GM10248 (cell line): ENCODE measurements around the gene DNAJB11.

Experiments
- CTCF ChIA-PET: fragments of 300-600 bp; sonication (Branson Sonifier 250); formaldehyde crosslinking; extraction: SDS; loops from one replicate; lab custom pipeline; 2021; ENCODE audit warnings: antibody characterized with exemption; lab: Yijun Ruan, JAX
- POLR2A ChIA-PET: fragments of 350-650 bp; sonication (Branson Sonifier 250); formaldehyde crosslinking; extraction: SDS; loops from one replicate; lab custom pipeline; 2020; ENCODE audit warnings: antibody characterized with exemption; lab: Yijun Ruan, JAX
- DNase-seq: peaks from one replicate; pipeline ENCODE4 v3.0.0; 2012; ENCODE audit errors: extremely low spot score
- TF ChIP-seq, protein P1 (sequence below): IDR thresholded peaks from 2 replicates; pipeline ENCODE4 v1.5.1; 2012; ENCODE audit warnings: mild to moderate bottlenecking, low read depth; ENCODE audit errors: extremely low read depth, missing control alignments, control extremely low read depth

The DNAJB11 gene

DNA sequence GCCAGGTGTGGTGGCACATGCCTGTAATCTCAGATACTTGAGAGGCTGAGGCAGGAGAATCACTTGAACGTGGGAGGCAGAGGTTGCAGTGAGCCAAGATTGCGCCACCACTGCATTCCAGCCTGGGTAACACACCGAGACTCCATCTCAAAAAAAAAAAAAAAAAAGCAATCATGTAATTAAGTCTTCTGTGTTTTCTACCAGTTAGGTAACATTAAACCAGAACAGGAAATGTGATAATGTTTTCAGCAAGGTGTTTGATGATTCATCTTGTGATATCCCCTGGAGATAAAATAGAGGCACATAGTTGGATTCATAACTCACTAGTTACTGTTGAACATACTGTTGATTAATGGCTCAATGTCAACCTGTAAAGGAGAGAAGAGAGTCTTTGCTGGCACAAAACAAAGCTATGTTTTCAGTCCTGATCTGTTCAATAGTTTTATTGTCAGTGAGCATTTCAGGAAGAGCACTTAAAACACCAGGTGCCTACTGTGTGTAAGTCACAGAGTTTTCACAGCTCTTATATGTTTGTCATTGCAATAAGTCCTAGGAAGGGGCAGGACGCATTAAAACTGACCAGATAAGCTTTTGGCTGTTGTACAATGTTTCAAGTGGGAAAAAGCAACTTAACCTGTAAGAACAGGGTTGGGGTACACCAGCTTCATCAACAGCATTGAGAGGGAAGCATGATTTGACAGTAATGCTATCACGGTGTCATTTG lies 19.5 kb downstream of the DNAJB11 start:
- DNase-seq: no peak
- TF ChIP-seq, protein P1, sequence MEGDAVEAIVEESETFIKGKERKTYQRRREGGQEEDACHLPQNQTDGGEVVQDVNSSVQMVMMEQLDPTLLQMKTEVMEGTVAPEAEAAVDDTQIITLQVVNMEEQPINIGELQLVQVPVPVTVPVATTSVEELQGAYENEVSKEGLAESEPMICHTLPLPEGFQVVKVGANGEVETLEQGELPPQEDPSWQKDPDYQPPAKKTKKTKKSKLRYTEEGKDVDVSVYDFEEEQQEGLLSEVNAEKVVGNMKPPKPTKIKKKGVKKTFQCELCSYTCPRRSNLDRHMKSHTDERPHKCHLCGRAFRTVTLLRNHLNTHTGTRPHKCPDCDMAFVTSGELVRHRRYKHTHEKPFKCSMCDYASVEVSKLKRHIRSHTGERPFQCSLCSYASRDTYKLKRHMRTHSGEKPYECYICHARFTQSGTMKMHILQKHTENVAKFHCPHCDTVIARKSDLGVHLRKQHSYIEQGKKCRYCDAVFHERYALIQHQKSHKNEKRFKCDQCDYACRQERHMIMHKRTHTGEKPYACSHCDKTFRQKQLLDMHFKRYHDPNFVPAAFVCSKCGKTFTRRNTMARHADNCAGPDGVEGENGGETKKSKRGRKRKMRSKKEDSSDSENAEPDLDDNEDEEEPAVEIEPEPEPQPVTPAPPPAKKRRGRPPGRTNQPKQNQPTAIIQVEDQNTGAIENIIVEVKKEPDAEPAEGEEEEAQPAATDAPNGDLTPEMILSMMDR: no peak
- POLR2A ChIA-PET: no interaction called here
- CTCF ChIA-PET: interaction anchor here (1.2 to 17.4 kb wide), 2 partner anchors 8 to 25 kb away, joined by 3 to 155 read pairs; partner anchors contain the start of gene AHSG

DNA sequence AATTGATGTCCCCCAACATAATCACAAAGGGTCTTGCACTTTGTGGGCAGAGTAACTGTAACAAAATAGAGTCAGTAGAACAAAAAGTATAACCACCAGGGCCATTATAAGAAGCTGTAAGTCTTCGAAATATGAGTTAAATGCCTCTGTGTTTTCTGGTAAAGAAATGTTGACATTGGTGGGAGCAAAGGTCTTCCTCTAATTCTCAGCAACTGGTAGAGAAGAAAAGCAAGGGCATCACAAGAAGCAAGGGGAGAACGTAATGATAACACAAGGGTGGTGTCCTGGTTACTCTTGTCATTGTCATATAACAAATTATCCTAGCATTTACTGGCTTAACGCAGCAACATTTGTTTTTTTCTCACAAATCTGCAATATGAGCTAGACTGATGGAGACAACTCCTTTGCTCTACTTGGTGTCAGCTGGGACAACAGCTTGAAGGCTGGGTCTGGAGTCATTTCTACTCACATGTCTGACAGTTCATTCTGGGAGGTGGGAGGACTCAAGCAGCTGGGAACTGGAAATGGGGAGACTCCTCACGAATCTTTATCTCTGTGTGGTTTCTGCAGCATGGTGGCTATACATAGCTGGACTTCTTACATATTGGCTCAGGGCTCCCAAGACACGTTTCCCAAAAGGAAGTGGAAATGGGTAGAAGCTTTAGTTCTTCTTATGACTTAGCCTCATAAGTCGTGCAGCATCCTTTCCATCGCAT lies 20.2 kb downstream of the DNAJB11 start:
- TF ChIP-seq, protein P1: no peak
- DNase-seq: no peak
- CTCF ChIA-PET: interaction anchor here (1.2 to 17.4 kb wide), 4 partner anchors 8 to 25 kb away, joined by 3 to 155 read pairs (median 4); partner anchors contain the start of gene AHSG
- POLR2A ChIA-PET: no interaction called here

DNA sequence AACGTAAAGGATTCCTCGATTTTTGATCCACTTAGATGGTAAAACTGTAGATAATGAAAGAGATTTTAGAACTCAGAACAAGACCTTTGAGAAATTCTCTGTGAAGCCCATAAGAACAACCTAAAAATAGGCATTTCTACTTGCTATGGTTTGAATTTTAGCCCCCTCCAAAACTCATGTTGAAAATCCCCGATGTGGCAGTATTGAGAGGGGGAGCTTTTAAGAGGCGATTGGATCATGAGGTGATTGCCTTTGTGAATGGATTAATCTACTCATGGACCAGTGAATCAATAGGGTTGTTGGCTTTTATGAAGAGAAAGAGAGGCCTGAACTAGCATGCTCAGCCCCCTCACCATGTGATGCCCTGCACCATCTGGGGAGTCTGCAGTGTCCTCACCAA lies 22.2 kb downstream of the DNAJB11 start:
- no peak for DNase-seq
- ChIA-PET POLR2A (no interaction called here), CTCF (interaction anchor here (1.2 to 17.4 kb wide), 3 partner anchors 23 to 649 kb away, joined by 4 to 155 read pairs (median 4); partner anchors contain the start of gene AHSG)
- TF ChIP-seq, protein P1: no peak

DNA sequence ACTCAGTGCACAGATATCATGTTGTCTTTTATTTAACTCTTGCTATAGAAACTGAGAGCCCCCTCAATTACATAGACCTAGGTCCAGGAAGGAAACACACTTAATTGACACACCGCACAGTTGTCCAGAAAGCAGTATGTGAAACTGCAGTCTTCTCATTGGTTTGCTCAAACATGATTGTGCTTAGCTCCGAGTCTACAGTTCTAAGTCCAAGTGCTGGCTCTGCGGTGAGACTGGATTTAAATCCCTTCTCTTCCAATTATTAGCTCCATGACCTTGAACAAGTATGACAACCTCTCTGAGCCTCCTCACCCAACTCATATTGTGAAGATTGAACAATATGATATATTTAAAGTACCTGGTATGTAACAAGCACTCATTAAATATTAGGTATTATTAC lies 23.3 kb downstream of the DNAJB11 start:
- CTCF ChIA-PET: interaction anchor here (0.7 to 17.4 kb wide), 4 partner anchors 9 to 651 kb away, joined by 3 to 155 read pairs (median 4); partner anchors contain the start of gene AHSG
- TF ChIP-seq, protein P1: no peak
- POLR2A ChIA-PET: no interaction called here
- no peak for DNase-seq

DNA sequence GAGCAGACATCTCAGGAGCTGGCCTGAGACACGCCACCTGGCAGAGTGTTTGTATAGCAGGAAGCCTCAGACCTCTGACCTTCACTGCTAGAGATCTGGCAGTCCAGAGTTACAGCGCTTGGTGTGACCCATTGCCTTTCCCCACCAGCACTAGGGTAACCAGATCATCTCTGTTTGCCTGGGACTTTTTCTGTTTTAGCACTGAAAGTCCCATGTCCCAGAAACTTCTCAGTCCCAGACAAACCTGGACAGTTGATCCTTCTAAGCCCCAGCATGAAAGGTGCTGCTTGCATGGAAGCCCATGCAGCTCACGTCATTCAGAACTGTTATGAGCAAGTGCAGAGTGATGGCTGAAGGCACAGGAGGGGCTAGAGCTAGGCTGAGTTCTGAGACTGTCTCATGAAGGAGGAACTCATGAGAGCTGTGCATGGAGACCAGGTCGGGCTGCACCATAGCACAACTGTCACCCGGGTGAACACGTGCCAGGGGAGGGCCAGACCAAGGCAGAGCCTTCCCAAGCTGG lies 24.1 kb downstream of the DNAJB11 start:
- TF ChIP-seq, protein P1: no peak
- DNase-seq: no peak
- POLR2A ChIA-PET: no interaction called here
- CTCF ChIA-PET: interaction anchor here (17.4 kb wide), 1 partner anchor 21 kb away, joined by 155 read pairs; the partner anchor contains the start of gene AHSG
